ENCODE results near the gene EIF2B2.
A peak's percentile ranks its signal among the peaks of the same experiment; 100 is the strongest.
"Not testable (repeated sequence)": the region's sequence is repeated elsewhere in the genome, so short reads cannot be mapped to it uniquely, and the experiment has no call there.

The EIF2B2 gene

DNA sequence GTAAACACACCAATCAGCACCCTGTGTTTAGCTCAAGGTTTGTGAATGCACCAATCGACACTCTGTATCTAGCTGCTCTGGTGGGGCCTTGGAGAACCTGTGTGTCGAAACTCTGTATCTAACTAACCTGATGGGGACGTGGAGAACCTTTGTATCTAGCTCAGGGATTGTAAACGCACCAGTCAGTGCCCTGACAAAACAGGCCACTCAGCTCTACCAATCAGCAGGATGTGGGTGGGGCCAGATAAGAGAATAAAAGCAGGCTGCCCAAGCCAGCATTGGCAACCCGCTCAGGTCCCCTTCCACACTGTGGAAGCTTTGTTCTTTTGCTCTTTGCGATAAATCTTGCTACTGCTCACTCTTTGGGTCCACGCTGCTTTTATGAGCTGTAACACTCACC is 6.9 kb upstream of the EIF2B2 start:
- not testable (repeated sequence) for DNase-seq

DNA sequence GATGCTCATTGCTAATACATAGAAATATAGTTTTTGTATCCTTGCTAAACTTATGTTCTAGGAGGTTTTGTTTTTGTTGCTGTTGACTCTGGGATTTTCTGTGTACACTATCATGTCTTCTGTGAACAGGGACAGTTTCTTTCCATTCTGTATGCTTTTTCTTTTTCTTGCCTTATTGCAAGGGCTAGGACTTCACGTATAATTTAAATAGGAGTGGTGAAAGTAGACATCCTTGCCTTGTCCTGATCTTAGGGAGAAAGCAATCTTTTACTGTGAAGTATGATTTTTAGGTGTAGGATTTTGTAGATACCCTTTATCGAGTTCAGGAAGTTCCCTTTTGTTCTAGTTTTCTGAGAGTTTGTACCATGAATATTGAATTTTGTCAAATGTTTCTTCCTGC is 1.5 kb upstream of the EIF2B2 start:
- no peak for DNase-seq

DNA sequence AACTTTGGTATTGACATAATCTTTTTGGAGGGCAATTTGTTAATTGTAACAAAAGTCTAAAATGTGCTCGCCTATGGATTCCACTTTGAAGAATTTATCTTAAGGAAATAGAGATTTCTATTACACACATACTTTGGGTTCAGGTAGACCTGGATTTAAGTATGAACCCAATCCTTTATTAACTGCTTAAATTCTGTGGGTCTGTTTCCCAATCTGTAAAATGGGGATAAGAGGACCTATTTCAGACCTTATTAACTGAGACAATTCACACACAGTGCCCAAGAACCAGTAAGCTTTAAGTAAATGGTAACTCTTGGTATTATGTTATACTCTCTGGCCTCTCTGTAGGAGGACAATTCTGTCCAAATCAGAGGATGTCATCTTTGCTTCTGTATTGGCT is 822 bp upstream of the EIF2B2 start:
- DNase-seq = no peak

DNA sequence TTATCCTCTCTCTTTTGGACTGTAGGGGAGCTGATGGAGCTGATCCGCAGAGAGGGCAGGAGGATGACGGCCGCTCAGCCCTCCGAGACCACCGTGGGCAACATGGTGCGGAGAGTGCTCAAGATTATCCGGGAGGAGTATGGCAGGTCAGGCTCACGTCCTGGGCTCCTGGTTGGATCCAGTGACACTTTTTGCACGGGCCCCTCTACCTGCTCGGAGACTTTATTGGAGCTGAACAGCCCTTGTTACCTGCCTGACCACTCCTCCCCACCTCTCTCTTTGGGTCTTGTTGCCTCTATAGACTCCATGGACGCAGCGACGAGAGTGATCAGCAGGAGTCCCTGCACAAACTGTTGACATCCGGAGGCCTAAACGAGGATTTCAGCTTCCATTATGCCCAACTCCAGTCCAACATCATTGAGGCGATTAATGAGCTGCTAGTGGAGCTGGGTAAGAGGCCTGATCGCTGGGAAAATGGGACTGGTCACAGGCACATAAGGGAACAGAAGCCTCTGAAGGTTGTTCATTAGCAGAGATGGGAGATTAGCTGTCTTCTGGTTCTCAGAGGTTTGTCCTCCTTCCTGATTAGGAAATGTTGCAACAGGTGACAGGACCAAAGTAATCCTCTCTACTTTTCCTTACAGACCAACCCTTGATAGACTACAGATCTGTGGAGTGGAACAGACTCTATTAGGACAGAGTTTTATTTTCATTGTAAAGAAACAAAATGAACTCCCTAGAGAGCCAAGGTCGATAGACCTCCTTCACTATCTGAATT is 718 bp downstream of the EIF2B2 start:
- DNase-seq = no peak

DNA sequence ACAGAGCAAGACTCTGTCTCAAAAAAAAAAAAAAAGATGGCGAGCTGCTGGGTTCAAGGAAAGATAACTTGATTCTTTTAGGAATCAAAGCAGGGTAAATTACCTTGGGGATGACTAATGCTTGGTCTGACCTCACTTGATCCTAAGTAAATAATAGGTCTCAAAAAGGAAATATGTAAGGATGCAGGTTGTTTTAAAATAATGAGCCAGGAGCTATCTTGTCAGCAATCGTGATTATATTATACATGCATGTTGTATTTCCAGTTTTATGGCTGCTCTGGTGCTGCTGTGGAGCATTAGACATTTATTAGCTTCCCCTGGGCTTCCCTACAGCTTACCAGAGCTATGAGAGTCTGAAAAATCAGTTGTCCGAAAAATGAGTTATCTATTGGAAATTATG is 2.6 kb downstream of the EIF2B2 start:
- no peak for DNase-seq

DNA sequence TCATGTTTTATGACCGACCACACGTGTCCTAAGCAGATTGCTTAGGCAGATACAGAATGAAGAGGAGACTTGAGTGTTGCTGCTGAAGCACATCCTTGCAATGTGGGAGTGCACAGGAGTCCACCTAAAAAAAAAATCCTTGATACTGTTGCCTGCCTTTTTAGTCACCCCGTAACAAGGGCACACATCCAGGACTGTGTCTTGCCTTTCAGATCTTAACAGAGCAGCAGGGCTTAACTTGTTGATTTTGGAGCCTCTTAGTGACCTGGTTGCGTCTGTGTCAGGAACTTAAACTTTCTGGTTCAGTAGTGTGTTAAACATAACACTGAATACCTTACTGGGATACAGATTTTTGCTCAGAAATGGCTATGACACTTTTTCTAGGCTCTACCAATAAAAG is 6.5 kb downstream of the EIF2B2 start:
- DNase-seq = no peak

DNA sequence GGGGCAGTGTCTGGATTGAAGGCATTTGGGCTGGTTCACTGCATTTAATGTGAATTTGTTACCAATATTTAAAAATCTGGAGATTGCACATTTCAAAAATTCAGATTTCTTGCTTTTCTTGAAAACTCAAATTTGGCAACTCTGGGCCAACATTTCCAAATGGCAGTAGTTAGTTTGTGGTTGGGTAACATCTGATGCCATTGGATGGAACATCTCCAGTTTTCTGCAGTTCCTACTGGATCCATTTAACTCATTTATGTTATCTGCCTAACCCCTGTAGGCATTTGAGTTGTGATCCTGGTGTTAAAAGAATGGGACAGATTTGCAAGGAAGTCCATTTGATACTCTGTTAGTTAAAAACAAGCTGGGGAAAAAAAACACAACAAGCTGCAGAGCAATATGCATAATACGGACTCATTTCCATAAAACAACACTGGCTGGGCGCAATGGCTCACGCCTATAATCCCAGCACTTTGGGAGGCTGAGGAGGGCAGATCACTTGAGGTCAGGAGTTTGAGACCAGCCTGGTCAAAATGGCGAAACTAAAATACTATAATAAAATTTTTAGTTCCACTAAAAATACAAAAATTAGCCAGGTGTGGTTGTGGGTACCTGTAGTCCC is 7.9 kb downstream of the EIF2B2 start:
- DNase-seq = no peak

DNA sequence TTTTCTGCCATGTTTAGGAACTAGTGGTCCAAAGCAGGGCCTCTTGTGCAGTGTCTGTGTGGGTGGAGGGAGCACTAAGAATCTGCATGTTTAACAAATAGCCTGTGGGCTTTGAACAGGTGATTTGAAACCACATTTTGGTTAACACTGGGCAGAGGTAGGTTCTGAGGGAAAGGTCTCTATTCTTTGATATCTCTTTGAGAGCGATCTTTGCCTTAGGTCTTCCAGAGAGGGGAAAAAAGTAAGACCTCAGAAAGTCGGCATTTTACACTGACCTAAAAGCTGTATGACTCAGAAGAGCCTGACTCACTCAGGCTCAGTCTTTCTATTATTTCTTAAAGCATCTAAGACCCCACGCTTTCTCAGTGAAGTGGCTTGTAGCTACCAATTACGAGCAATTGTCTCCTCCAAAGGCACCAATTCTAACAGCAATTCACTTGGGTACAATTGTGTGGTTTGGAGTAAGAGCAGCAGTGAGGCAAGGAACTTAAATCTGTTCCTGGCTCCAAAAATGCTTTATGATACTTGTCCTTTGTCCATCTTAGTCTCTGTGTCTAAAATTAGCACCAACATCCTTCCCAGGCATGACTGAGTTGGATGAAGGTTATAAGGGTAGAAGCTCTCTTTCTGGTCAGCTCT is 8.8 kb downstream of the EIF2B2 start:
- DNase-seq = no peak

DNA sequence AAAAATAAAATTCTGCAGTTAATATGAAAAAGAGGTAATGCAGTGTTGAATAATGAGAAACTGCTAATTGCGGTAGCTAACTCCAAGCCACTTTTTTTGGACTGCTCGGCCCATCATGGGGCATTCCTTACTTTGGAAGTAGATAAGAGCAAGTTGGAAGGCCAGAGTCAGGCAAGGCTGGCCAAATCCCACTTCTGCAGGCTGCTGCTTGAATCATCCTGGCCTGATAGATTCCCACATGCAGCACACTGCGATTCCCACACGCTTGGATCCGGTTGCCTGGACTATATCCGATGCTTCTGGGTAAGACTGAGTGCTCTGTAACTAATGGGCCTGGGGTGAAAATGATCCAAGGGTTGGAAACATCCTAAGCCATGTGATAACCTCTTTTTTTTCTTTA is 10.6 kb downstream of the EIF2B2 start:
- no peak for DNase-seq

DNA sequence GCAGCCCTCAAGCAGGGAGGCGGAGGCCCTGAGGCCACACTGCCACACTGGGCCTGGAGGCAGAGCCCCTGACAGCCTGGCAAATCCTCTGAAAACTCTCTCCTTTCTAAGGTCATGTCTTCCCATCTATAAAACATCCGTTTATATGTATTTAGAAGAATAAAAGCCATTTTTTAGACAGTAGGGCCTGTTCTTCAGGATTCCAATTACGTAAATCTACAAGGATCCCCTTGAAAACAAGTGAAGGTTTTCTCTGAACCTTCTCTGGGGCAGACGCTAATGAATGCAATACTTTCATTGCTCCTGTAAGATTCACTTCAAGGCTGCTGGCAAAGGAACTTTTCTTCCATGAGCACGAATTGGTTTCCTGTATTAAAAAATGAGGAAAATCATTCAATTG is 12.8 kb downstream of the EIF2B2 start:
- DNase-seq = no peak

DNA sequence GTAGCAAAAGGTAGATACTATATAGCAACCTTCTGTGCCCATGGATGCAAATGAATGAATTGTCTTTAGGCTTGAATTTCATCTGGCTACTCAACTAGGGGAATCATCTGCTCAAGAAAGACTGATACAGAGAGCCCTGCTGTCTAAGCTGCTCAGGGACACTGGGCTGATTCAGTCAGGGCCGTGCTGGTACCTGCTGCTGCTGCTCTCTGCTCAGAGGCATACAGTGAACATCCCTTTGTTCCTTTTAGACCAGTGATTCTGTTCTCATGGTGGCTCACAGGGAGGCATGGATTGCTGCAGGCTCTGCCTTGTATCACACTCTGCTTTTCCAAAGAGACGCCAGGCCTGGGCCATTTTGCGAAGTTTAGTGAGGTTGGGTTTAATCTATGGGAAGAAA is 14.1 kb downstream of the EIF2B2 start:
- DNase-seq = no peak

DNA sequence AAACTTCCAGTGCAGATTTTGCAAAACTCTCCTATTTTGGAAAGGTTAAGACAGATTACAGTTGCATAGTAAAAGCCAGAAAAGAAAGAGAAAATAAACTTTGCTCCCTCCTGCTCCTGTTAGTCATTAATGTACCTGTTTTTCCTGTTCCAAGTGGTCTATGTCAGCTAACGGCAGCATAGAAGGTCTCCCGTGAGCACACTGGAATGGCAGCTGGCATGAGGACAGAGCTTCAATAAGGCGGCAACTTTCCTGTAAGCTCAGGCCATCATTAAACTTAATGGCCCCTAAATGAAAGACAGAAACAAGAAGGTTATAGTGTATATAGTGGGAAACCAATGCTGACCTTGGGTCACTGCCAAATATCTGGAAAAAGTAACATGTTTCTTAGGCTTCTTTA is 16.0 kb downstream of the EIF2B2 start:
- no peak for DNase-seq

DNA sequence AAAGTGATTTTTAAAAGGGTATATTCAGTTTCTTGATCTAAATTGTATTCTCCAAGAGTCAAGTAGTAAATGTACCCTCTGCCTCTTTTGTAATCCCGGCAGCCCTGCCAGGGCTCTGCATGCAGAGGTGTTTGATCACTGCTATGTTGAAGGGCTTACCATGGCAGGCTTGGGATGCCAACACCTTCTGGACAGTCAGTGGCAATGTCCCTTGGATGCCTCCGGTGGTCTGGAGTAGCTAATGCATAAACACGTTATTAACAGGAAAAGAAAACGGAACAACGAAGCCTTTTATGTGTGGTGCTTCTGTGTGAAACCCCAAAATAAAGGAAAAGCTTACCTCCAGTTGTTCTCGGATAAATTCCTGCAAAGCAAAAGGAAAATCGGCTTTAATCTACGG is 19.9 kb downstream of the EIF2B2 start:
- peak; percentile 5 for DNase-seq

DNA sequence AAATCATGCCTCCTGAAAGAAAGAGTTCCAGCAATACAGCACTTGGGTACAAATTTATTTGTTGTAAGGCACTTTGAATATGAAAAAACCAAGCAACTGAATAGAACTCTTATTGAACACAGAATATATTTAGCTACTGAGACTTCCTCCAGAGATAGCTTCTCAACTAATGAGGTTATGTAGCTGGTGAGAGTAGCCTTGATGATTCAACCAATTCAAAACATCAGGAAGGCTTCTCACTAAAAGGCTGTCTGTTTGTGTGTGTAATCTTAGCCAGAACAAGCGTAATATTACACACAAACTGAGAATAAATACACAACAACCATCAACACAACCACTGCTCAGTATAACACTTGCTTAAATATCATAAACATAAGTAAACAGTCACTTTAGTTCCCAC is 20.4 kb downstream of the EIF2B2 start:
- no peak for DNase-seq

DNA sequence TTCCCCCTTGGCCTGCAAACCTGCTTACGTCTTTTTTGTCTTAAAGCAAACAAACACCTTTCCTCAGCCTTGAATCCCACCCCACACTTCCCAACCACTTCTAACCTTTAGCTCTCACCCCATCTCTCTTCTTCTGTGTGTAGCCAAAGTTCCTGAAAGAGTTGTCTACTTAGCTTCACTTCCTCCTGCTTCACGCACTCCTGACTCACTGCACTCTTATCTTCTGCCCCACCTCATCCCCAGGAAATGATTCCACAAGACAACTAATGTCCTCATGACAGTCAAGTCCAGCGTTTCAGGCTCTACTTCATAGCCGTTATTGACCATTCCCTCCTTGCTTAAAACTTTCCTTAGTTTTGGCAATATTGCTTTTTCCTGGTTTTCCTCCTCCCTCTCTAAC is 22.4 kb downstream of the EIF2B2 start:
- DNase-seq = no peak

DNA sequence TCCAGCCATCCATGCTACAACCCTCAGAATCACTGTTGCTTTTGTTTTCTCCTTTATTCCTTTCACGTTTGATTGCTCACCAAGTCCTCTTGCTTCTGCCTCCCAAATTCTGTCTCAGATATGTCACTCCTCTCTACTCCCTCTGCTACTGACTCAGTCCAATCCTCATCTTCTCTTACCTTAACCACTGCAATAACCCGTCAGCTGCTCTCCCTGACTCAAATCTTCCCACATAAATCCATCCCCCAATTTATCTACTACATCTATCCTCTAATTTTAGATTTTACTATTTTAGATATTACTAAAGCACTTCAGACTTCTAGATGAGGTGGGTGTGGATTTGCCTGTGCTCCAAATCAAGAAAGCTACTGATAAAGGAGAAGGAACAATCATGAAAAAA is 23.2 kb downstream of the EIF2B2 start:
- DNase-seq = no peak

DNA sequence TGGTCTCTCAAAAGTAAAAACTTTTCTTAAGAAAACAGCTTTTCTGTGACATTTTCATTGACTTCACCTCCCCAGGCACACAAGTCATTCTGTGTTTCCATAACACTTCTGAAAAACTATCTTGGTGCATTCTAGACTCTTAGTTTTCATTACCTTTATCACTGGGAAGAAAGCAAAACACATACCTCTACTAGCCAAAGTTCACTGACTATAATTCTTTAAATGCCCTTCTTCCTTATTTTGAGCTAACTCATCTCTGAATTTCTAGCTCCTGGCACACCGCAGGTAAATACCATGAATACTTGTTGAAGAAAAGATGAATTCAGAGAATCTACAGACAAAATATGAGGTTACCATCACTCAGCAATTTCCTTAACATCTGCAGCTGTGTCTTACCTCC is 27.4 kb downstream of the EIF2B2 start:
- no peak for DNase-seq

DNA sequence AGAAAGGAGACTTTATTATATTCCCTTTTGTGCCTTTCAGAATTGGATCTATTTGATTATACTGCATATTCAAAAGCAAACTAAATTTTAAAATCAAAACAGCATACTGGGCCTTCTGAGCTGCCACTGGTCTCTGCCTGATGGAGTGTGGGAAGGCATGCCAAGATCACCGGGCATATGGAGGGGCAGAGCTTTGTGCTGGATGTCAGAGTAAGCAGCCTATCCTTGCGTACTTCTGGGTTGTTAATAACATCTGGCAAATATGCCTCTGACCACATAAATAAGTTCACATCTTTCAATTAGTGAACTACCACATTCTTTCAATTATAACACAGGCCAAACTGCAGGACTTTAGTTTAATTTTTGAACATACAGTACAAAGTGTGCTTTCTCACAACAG is 30.2 kb downstream of the EIF2B2 start:
- no peak for DNase-seq

DNA sequence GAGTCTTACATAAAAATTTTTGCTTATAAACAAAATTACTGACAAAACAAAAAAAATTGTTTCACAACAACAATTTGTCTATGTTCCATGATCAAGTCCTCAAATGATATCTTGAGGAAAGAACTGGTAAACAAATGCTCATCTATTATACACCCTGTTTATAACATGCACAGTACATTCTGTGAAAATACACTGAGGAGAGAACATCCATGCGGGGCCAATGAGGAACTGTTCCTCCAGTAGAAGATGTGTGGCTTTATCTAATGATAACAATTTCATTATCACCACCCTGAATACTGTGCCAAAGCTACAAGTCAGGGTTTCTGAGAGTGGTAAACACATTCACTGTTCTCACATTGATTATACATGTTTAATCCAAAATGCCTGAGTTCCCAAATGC is 37.8 kb downstream of the EIF2B2 start:
- DNase-seq = no peak

DNA sequence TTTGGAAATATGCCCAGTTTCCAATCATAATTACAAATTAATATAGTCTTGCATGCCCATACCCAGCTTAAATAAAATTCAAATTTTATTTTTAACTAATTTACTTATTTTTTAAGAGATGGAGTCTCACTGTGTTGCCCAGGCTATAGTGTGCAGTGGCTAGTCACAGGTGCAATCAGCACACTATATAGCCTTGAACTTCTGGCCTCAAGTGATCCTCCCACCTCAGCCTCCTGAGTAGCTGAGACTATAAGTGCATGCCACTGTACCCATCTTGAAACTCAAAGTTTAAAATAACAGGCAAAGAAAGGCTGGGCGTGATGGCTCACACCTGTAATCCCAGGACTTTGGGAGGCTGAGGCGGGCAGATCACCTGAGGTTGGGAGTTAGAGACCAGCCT is 38.2 kb downstream of the EIF2B2 start:
- DNase-seq = no peak

DNA sequence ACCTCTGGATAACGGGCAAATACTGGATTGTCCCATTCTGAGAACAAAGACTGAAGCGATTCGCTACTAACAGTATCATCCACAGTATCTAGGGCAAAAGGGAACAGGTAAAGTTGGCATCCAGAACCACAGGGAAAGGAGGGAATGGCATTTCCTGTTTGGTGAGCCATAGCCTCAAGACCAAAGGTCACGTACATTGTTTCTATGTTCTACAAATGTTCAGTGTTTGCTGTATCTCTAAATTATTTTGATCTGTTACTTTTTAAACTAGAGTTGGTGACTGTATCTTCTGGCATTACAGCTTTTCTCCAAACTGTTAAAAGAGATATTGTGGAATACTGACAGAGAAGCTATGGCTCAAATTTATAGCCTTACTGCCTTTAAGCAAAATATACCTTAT is 38.9 kb downstream of the EIF2B2 start:
- DNase-seq = no peak

DNA sequence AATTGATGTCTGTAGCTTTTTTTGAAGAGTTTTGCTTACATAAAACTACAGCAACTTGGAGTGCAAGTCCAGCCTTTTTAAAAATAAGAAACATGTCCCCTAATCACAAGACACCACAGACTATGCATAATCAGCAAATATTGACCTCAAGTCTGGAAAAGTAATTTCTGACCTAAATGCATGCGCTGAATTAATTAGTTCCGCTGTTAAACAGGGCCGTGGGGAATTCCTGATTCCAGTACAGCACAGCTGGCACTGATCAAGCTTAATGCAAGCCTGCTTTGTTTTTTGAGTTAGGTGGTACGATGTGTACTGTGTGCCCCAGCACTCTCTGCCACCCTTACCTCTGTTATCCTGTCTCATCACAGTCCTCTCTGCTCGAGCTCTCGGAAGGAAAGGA is 39.3 kb downstream of the EIF2B2 start:
- no peak for DNase-seq

DNA sequence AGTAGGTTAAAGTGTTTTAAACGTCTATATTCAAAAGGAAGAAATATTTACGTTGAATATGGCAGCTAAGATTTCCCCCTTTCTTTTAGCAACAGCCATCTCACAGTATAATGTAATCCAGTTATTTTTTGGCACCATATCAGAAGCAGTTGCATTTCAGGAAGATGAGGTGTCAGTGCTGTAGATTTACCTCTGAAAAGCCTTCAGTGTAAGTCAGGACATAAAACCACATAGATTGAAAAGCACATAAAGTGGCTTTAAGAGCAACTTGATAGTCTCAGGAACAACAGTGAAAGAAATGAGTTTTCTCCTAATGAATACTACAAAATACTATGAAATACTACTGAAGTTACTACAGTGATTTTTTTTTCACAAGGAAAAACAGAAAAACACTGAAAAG is 41.6 kb downstream of the EIF2B2 start:
- no peak for DNase-seq

DNA sequence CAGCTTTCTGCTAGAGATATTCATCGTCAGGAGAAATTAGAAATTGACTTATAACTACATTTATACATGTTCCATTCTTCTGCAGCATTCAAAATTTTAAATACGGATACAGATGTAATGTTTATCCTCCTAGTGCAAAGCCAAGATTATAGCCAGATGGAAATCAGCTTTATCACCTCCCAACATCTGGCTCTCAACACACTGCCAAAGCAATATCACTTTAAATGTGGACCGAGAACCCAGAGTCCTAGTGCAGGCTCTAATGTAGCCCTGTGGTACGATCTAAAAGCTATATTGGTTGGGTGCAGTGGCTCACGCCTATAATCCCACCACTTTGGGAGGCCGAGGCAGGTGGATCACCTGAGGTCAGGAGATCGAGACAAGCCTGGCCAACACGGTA is 42.0 kb downstream of the EIF2B2 start:
- DNase-seq = no peak

DNA sequence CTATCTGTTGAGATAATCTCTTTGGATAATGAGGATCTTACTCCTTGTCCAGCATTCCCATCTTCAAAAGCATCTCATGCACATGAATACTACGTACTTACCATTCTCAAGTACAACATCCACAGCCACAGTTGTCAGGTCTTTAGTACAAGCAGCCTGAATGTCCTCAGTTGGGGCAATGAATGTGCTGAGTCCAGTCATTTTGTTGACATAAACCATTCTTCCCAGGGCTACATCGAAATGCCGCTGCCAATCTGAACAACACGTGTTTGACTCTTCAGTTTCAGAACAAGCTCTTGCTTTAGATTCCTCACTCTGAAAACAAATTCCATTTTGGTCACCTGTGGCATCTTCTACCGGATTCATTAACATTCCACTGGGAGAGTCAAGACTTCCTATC is 43.6 kb downstream of the EIF2B2 start:
- DNase-seq = no peak

Measured in activated gamma-delta T cell treated with Interleukin-2 at 50 U/mL for 16 hours (primary cell).